Measurements from ENCODE around the gene EN1.

EN1 gene

GRCh38 chr2:118815314-118815713, 32.1 kb downstream of the EN1 start:
- no peak overlapping the region for H3K27ac ChIP-seq
- TF ChIP-seq ZFX (IDR thresholded peaks at IDR 0.05) (no peak), CTCF (conservative IDR thresholded peaks at IDR 0.05) (no peak)

- H3K27ac ChIP-seq, result no peak overlapping the region
- TF ChIP-seq CTCF (conservative IDR thresholded peaks at IDR 0.05) (no peak), ZFX (IDR thresholded peaks at IDR 0.05) (no peak)
These were observed 33.1 kb downstream of the EN1 start for GRCh38 chr2:118814368-118814767.

GRCh38 chr2:118813601-118814339, 33.7 kb downstream of the EN1 start:
- TF ChIP-seq CTCF (conservative IDR thresholded peaks at IDR 0.05) (no peak), ZFX (IDR thresholded peaks at IDR 0.05) (no peak)
- H3K27ac ChIP-seq, result no peak overlapping the region

GRCh38 chr2:118813111-118813510, 34.3 kb downstream of the EN1 start:
- H3K27ac ChIP-seq, result no peak overlapping the region

GRCh38 chr2:118812552-118812951, 34.9 kb downstream of the EN1 start:
- no peak for TF ChIP-seq ZFX (IDR thresholded peaks at IDR 0.05)
- TF ChIP-seq CTCF (conservative IDR thresholded peaks at IDR 0.05), result no peak
- H3K27ac ChIP-seq, result no peak overlapping the region

More at GRCh38 chr2:118813111-118813510, 34.3 kb downstream of the EN1 start:
- TF ChIP-seq CTCF (conservative IDR thresholded peaks at IDR 0.05) (no peak), ZFX (IDR thresholded peaks at IDR 0.05) (no peak)

- H3K27ac ChIP-seq, result no peak overlapping the region
- TF ChIP-seq ZFX (IDR thresholded peaks at IDR 0.05) (no peak), CTCF (conservative IDR thresholded peaks at IDR 0.05) (no peak)
These were observed 35.8 kb downstream of the EN1 start for GRCh38 chr2:118811514-118812115.

GRCh38 chr2:118810766-118811165, 36.7 kb downstream of the EN1 start:
- no peak for TF ChIP-seq ZFX (IDR thresholded peaks at IDR 0.05)
- no peak for TF ChIP-seq CTCF (conservative IDR thresholded peaks at IDR 0.05)
- no peak overlapping the region for H3K27ac ChIP-seq

All from C4-2B (cell line).